ENCODE data around the gene RXFP2.

Gene RXFP2

GRCh38 chr13:31786011-31786410 is 46.7 kb downstream of the RXFP2 start:
- DNase-seq (no peak), ATAC-seq (no peak)
- Mint-ChIP-seq H3K27ac (no peak overlapping the region), H3K4me1 (no peaks in the 10 kb centered on the region), H3K27me3 (peaks cover 4% of the 10 kb centered on the region), H3K4me3 (no peak overlapping the region), H3K36me3 (ENCODE audit: low read depth) (no peaks in the 10 kb centered on the region), H3K9me3 (no peaks in the 10 kb centered on the region)

- no peak for ATAC-seq
- Mint-ChIP-seq H3K9me3 (no peaks in the 10 kb centered on the region), H3K36me3 (ENCODE audit: low read depth) (no peaks in the 10 kb centered on the region), H3K4me1 (no peaks in the 10 kb centered on the region), H3K4me3 (no peak overlapping the region), H3K27ac (no peak overlapping the region), H3K27me3 (peaks cover 2% of the 10 kb centered on the region)
- DNase-seq, result no peak
Measured at GRCh38 chr13:31790992-31791391, 51.7 kb downstream of the RXFP2 start.

GRCh38 chr13:31793246-31793645 is 53.9 kb downstream of the RXFP2 start:
- DNase-seq, result no peak
- no peaks in the 10 kb centered on the region for H3K36me3 Mint-ChIP-seq (ENCODE audit: low read depth)
- H3K27me3 Mint-ChIP-seq, result peaks cover 2% of the 10 kb centered on the region
- H3K27ac Mint-ChIP-seq, result no peak overlapping the region
- no peaks in the 10 kb centered on the region for H3K9me3 Mint-ChIP-seq
- no peaks in the 10 kb centered on the region for H3K4me1 Mint-ChIP-seq
- H3K4me3 Mint-ChIP-seq, result no peak overlapping the region
- no peak for ATAC-seq

- H3K4me1 Mint-ChIP-seq, result no peaks in the 10 kb centered on the region
- no peaks in the 10 kb centered on the region for H3K36me3 Mint-ChIP-seq (ENCODE audit: low read depth)
- H3K27me3 Mint-ChIP-seq, result peaks cover 2% of the 10 kb centered on the region
- H3K27ac Mint-ChIP-seq, result no peak overlapping the region
- no peak overlapping the region for H3K4me3 Mint-ChIP-seq
- no peaks in the 10 kb centered on the region for H3K9me3 Mint-ChIP-seq
- DNase-seq (no peak), ATAC-seq (no peak)
Measured at GRCh38 chr13:31794452-31794851, 55.1 kb downstream of the RXFP2 start.

GRCh38 chr13:31797154-31797775 is 57.9 kb downstream of the RXFP2 start:
- DNase-seq (no peak), ATAC-seq (no peak)
- H3K27ac Mint-ChIP-seq, result no peak overlapping the region
- H3K27me3 Mint-ChIP-seq, result peaks cover 2% of the 10 kb centered on the region
- H3K4me3 Mint-ChIP-seq, result no peak overlapping the region
- no peaks in the 10 kb centered on the region for H3K36me3 Mint-ChIP-seq (ENCODE audit: low read depth)
- H3K4me1 Mint-ChIP-seq, result peaks cover 3% of the 10 kb centered on the region
- H3K9me3 Mint-ChIP-seq, result no peaks in the 10 kb centered on the region

- H3K27me3 Mint-ChIP-seq, result peaks cover 2% of the 10 kb centered on the region
- no peaks in the 10 kb centered on the region for H3K9me3 Mint-ChIP-seq
- H3K4me1 Mint-ChIP-seq, result peaks cover 3% of the 10 kb centered on the region
- no peak for ATAC-seq
- H3K36me3 Mint-ChIP-seq (ENCODE audit: low read depth), result no peaks in the 10 kb centered on the region
- H3K27ac Mint-ChIP-seq, result no peak overlapping the region
- DNase-seq, result no peak
- no peak overlapping the region for H3K4me3 Mint-ChIP-seq
Measured at GRCh38 chr13:31798189-31798588, 58.9 kb downstream of the RXFP2 start.

- DNase-seq (no peak), ATAC-seq (no peak)
- Mint-ChIP-seq H3K27me3 (no peaks in the 10 kb centered on the region), H3K27ac (no peak overlapping the region), H3K4me3 (no peak overlapping the region), H3K4me1 (peaks cover 3% of the 10 kb centered on the region), H3K9me3 (no peaks in the 10 kb centered on the region), H3K36me3 (ENCODE audit: low read depth) (no peaks in the 10 kb centered on the region)
Measured at GRCh38 chr13:31801088-31801487, 61.8 kb downstream of the RXFP2 start.

GRCh38 chr13:31803311-31803710 is 64.0 kb downstream of the RXFP2 start:
- H3K36me3 Mint-ChIP-seq (ENCODE audit: low read depth), result no peaks in the 10 kb centered on the region
- peaks cover 13% of the 10 kb centered on the region for H3K4me1 Mint-ChIP-seq
- no peak for DNase-seq
- no peaks in the 10 kb centered on the region for H3K27me3 Mint-ChIP-seq
- no peak for ATAC-seq
- H3K27ac Mint-ChIP-seq, result no peak overlapping the region
- H3K4me3 Mint-ChIP-seq, result no peak overlapping the region
- no peaks in the 10 kb centered on the region for H3K9me3 Mint-ChIP-seq

- peaks cover 7% of the 10 kb centered on the region for H3K9me3 Mint-ChIP-seq
- H3K36me3 Mint-ChIP-seq (ENCODE audit: low read depth), result no peaks in the 10 kb centered on the region
- no peak overlapping the region for H3K4me3 Mint-ChIP-seq
- DNase-seq (no peak), ATAC-seq (no peak)
- H3K27ac Mint-ChIP-seq, result no peak overlapping the region
- H3K27me3 Mint-ChIP-seq, result no peaks in the 10 kb centered on the region
- H3K4me1 Mint-ChIP-seq, result peaks cover 13% of the 10 kb centered on the region
Measured at GRCh38 chr13:31805841-31806240, 66.5 kb downstream of the RXFP2 start.

- H3K36me3 Mint-ChIP-seq (ENCODE audit: low read depth), result peaks cover 3% of the 10 kb centered on the region
- no peak overlapping the region for H3K4me3 Mint-ChIP-seq
- DNase-seq (peak; percentile 4), ATAC-seq (peak; percentile 63)
- peaks cover 13% of the 10 kb centered on the region for H3K9me3 Mint-ChIP-seq
- no peak overlapping the region for H3K27ac Mint-ChIP-seq
- H3K4me1 Mint-ChIP-seq, result peaks cover 10% of the 10 kb centered on the region
- H3K27me3 Mint-ChIP-seq, result peaks cover 3% of the 10 kb centered on the region
Measured at GRCh38 chr13:31807090-31807541, 67.8 kb downstream of the RXFP2 start.

GRCh38 chr13:31814536-31814935 is 75.2 kb downstream of the RXFP2 start:
- Mint-ChIP-seq H3K36me3 (ENCODE audit: low read depth) (peaks cover 7% of the 10 kb centered on the region), H3K9me3 (peaks cover 29% of the 10 kb centered on the region), H3K27ac (no peak overlapping the region), H3K4me1 (no peaks in the 10 kb centered on the region), H3K4me3 (no peak overlapping the region), H3K27me3 (peaks cover 3% of the 10 kb centered on the region)
- no peak for ATAC-seq
- DNase-seq, result no peak

GRCh38 chr13:31815361-31816144 is 76.2 kb downstream of the RXFP2 start:
- peaks cover 7% of the 10 kb centered on the region for H3K36me3 Mint-ChIP-seq (ENCODE audit: low read depth)
- no peaks in the 10 kb centered on the region for H3K4me1 Mint-ChIP-seq
- H3K27ac Mint-ChIP-seq, result no peak overlapping the region
- no peak for ATAC-seq
- H3K27me3 Mint-ChIP-seq, result peaks cover 3% of the 10 kb centered on the region
- no peak for DNase-seq
- H3K4me3 Mint-ChIP-seq, result no peak overlapping the region
- H3K9me3 Mint-ChIP-seq, result peaks cover 23% of the 10 kb centered on the region

GRCh38 chr13:31818236-31818635 is 78.9 kb downstream of the RXFP2 start:
- ATAC-seq, result no peak
- Mint-ChIP-seq H3K4me1 (no peaks in the 10 kb centered on the region), H3K27ac (no peak overlapping the region), H3K27me3 (no peaks in the 10 kb centered on the region), H3K4me3 (no peak overlapping the region), H3K36me3 (ENCODE audit: low read depth) (peaks cover 4% of the 10 kb centered on the region), H3K9me3 (peaks cover 17% of the 10 kb centered on the region)
- no peak for DNase-seq

GRCh38 chr13:31824705-31825517 is 85.6 kb downstream of the RXFP2 start:
- Mint-ChIP-seq H3K27me3 (no peaks in the 10 kb centered on the region), H3K27ac (no peak overlapping the region), H3K9me3 (no peaks in the 10 kb centered on the region), H3K36me3 (ENCODE audit: low read depth) (no peaks in the 10 kb centered on the region), H3K4me1 (no peaks in the 10 kb centered on the region), H3K4me3 (no peak overlapping the region)
- DNase-seq (no peak), ATAC-seq (no peak)

- ATAC-seq (no peak), DNase-seq (no peak)
- Mint-ChIP-seq H3K9me3 (no peaks in the 10 kb centered on the region), H3K4me3 (no peak overlapping the region), H3K36me3 (ENCODE audit: low read depth) (no peaks in the 10 kb centered on the region), H3K4me1 (no peaks in the 10 kb centered on the region), H3K27me3 (no peaks in the 10 kb centered on the region), H3K27ac (no peak overlapping the region)
Measured at GRCh38 chr13:31826521-31826920, 87.2 kb downstream of the RXFP2 start.
